SW480 (cell line): ENCODE data around the gene TUBA4B.
"Not testable (repeated sequence)": the region's sequence is repeated elsewhere in the genome, so short reads cannot be mapped to it uniquely, and the experiment has no call there.

Experiments
- DNase-seq: peaks from one replicate; pipeline ENCODE4 v3.0.0-alpha.2; 2016; ENCODE audit warnings: low spot score

Gene TUBA4B

DNA sequence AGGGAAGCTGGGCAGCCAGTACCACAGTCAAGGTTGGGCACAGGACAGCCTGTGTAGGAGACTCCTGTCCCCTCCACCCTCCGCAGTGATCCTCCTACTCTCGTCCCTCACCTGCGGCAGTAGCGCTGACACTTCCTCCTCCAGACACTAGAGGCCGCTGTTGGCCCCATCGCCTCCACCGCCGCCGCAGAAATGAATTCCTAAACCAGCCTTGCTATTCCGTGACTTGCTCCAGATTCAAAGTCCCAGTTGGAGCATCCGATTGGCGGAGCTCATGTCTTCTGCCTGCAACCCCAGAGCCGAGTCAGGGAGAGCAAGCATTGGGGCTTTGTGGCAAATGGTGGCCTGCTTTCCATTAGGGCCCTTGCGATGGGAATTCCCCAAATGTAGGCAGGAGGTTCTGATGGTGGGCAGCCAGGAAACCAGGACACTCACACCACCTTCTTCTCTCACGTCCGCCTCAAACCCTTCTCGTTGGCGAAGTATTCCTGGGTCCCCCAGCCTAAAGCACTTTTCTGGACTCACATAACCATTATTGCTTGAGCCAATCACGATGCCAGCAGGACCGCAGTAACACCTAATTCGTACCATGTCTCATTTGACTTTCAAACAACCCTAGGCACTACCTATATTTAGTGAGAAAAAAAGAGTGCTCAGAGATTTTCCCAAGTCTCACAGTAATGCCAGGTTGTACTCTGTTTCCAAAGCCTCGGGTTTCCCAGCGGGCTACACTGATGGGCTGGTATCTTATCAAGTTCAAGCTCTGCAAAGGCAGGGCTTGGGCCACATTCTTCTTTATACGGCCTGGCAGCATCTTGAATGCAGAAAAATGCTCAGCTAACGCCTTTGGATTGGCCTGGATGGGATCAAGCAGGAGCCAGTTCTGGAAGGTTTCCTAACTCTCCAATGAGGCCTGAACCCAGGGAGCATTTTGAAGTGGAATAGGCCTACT, 24.9 kb downstream of the TUBA4B start:
- DNase-seq = peak; percentile 76

DNA sequence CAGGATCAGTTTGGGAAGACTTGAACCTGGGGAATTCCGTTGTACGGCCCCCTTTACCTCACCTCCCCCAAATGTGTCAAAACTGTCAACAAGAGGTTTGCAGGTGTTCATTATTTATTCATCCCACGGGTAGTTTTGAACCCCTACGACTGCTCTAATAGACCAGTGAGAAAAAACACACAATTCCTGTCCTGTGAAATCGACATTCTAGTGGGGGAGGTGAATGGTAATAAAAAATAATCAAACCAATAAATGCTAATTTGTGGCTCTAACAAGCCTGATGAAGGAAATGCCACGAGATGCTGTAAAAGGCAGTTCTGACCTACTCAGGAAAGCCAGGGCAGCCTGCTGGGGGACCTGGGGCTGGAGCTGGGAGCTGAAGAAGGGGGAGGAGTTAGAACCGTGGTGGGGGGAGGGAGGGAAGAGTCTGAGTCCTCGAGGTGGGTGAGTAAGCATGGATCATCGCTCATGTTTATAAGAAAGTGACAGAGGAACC, 25.7 kb downstream of the TUBA4B start:
- no peak for DNase-seq

DNA sequence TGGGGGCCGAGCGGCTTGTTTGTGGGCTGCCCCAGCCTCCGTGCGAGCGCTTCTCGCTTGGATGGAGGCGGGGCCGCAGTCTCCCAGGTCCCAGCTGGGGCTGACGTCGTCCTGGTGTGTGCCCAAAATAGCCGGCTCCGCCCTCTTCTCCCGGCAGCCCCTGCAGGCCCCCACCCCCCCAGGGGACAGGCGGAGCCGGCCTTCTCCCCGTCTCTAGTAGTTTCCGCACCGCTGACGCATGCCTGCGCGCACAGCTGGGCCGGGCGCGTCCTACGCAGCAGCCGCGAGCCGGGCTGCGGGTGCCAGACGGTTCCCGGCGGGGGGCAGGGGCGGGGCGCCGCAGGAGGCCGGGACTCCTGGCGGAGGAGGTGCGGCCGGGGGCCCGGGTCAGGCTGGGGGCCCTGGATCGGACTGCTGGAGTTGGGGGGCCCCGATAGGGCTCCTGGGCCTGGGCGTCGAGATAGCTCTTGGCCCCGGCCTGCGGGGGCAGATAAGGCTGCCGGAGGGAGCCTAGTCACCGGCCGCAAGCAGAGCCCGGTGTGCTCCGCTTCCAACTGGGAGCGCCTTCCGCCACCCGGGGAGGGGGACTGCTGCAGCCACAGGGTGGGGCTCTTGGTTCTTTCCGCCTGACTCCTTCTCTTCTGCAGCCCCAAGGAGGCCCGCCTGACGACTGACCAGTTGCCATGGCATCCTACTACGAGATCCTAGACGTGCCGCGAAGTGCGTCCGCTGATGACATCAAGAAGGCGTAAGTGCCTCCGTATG, 26.3 kb downstream of the TUBA4B start, which contains the start of gene DNAJB2:
TSS of gene DNAJB2 (plus strand) at position 216 of the 765 bp plus-strand sequence. CDS start at position 684, 468 bp downstream.
- DNase-seq = peak; percentile 96

DNA sequence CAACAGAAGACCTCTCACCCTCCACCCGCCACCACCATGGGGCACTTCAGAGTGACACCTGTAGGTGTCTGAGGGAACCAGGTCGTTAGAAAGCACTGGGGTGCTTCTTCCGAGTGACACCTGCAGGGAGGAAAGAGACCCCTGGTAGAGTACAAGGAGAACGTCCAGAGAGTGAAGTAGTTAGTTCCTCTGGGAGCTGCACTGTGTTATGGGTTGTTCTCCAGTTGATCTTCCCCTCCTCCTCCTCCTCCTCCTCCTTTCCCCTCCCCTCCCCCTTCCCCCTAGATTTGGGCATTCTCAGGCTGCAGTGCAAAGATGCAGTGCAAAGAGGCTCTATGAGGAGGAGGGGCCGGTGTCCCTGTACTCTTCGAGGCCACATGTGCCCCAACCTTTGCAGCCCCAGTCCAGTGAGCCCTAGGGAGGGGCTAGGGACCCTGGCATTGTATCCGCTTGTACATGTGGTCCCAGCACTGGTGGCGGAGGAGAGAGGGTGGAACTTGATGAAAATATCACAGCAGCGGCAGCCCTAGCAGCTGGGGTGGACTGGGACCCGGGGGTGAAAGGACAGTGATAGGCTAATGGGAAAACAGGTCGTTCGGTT, 27.0 kb downstream of the TUBA4B start:
- DNase-seq = no peak

DNA sequence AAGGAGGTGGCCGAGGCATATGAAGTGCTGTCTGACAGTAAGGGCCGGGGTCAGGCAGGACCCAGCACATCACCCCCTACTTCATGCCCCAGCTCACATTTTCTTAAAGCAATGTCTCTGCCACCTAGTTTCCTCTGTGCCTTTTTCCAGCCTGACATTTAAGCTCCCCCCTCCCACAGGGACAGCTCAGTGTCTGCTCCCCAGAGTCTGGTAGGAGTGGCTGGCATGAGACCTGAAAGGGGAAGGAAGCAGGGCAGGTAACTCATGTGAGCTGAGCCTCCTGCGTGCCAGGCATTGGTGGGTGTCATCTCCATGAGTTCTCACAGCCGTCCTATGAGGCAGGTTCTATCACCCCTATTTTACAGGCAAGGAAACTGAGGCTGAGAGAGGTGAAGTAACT, 27.6 kb downstream of the TUBA4B start:
- no peak for DNase-seq

DNA sequence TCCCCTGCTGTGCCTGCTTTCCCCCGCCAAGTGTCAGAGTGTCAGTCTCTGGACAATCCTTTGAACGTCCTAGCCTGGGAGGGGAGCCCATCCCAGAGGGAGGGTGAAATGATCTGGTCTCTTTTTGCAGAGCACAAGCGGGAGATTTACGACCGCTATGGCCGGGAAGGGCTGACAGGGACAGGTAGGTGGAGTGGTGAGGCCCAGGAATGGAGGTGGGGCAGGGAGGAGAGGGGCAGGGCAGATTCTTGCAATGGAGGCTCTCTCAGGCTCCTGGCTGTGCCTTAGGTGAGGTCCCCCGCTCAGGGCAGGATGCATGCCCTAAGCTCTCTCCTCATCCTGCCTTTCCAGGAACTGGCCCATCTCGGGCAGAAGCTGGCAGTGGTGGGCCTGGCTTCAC, 28.5 kb downstream of the TUBA4B start:
- no peak for DNase-seq

DNA sequence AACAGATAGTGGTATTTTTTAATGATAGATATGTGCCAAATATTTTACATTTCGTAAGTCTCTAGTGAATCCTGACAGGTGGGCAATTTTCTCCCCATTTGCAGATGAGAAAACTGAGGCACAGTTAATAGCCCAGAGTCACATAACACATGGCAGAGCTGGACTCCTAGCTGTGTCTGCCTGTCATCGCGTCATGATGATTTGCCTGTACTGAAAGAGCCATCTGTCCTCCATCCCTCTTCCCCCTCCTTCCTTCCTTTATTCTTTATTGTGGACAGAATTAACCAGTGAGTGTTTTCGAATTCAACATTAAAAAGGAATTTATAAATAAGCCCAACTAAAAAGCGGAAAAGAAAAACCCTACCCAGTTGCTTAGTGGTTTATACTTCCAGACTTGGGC, 29.3 kb downstream of the TUBA4B start:
- no peak for DNase-seq

DNA sequence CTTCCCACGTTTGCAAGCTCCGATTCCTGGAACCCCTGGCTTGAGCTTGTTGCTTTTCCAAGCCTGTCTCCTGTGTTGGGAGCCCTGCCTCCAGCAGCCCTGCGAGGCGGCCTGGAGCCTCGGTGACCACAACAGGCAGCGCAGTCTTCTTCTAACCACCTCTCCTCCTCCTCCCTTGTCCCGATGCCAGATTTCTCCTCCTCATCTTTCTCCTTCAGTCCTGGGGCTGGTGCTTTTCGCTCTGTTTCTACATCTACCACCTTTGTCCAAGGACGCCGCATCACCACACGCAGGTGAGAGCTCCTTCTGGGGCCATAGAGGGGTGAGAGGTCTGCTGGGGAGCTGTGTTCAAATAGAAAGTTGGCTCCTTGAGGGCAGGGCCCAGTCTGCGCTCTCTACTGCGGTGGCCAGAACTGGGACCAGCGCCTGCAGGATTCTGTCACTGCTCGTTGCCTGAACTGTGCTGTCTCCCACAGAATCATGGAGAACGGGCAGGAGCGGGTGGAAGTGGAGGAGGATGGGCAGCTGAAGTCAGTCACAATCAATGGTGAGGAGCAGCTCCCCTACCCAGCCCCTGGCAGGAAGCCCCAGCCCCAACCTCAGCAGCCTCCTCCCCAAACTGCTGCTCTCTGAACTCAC, 30.0 kb downstream of the TUBA4B start:
- DNase-seq = no peak

DNA sequence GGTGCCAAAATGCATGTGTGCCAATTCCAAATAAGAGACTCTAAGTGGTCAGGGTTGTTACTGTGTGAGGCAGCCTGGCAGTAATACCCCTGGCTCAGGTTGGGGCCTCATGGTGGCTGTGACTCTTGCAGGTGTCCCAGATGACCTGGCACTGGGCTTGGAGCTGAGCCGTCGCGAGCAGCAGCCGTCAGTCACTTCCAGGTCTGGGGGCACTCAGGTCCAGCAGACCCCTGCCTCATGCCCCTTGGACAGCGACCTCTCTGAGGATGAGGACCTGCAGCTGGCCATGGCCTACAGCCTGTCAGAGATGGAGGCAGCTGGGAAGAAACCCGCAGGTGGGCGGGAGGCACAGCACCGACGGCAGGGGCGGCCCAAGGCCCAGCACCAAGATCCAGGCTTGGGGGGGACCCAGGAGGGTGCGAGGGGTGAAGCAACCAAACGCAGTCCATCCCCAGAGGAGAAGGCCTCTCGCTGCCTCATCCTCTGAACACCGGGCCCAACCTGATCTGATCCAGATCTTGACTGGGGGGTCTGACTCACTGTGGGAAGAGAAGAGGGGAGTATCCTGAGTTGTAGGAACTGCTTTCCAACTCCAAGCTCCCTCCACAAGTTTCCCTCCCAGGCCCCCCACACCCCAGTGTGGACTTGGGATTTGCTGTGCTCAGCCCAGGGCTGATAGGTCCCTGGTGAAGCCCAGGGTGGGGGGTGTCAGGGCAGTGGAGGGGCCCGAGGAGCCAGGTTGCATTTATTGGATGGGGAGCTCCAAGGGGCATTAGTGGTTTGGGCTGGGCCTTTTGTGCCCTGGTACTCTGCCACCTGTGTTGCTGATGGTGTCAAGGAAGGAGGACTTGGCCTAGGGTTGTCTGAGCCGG, 31.7 kb downstream of the TUBA4B start:
- DNase-seq = no peak

DNA sequence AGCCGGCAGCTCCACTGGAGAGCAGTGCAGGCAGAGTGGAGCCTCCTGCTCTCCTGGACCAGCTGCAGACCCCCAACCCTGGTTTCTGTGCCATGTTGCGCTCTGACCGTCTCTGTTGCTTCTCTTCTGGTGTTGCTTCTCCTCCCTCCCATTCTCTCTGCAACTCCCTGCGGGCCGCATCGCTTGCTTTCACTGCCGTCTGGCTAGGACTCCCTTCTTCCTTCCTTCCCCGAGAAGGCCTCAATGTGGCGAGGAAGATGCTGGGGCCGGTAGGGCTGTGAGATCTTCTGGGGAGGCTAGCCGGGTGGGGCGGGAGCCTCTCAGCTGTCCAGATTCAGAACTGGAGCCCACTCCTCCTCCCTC, 32.3 kb downstream of the TUBA4B start:
- no peak for DNase-seq

DNA sequence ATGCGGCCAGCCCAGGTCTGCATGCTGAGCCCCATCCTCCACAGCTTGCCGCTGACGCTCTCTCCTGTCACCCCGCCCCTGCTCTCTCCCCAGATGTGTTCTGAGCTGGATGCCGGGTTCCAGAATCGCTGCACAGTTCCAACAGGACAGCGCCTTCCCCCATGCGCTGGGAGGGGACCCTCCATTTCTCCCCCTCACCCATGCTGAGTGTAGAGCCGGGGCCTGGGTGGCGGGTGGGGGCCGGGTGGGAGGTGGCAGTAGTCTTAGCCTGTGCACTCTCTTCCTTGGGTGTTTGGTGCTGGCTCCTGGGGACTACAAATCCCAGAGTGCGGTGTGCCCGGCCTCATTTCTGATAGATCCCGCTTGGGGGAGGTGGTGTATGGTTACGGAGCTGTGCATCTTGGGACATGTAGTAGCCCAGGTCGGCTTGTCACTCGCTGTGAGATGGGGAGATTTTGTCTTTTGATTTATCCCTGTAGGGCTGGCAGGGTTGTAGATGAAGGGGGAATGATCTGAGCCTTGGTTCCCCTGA, 32.9 kb downstream of the TUBA4B start:
- peak; percentile 92 for DNase-seq

DNA sequence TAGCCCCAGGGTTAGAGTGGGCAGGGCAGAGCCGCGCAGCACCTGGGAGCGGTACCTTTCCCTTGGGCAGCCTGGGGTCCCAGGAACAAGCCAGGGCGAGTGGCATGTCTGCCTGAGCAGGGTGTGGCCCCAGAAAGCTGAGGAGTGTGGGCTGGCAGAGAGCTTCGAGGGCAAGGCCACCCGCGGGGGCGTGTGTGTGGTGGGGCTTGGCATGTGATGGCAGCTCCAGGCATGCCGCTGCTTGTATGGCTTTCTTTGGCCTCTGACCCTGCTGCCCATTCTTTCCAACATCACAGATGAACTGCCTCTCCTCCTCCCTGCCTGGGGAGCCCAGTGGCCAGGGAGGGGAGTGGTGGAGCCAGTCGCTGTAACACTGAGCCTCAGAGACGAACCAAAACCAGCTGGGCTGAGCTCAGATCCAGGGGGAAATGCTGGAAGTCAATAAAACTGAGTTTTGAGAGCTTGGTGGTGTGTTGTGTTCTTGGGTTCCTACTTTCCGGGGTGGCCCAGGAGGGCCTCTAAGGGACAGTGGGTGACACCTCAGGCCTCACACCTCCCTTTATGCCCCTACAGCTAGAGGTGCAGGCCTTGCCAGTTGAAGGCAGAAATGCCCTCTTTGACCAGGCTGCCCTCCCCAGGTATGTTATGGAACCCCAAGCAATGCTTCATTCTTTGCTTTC, 33.5 kb downstream of the TUBA4B start:
- DNase-seq = peak; percentile 88

DNA sequence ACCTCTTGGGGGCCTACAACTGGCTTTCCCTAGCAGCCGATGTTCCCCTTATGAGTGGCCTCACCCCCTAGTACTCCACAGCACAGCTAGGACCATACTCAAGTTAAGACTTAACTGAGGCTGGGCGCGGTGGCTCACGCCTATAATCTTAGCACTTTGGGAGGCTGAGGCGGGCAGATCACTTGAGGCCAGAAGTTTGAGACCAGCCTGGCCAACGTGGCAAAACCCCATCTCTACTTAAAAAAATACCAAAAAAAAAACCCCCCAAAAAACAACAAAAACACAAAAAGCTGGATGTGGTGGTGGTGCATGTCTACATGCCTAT, 34.0 kb downstream of the TUBA4B start:
- DNase-seq = not testable (repeated sequence)

DNA sequence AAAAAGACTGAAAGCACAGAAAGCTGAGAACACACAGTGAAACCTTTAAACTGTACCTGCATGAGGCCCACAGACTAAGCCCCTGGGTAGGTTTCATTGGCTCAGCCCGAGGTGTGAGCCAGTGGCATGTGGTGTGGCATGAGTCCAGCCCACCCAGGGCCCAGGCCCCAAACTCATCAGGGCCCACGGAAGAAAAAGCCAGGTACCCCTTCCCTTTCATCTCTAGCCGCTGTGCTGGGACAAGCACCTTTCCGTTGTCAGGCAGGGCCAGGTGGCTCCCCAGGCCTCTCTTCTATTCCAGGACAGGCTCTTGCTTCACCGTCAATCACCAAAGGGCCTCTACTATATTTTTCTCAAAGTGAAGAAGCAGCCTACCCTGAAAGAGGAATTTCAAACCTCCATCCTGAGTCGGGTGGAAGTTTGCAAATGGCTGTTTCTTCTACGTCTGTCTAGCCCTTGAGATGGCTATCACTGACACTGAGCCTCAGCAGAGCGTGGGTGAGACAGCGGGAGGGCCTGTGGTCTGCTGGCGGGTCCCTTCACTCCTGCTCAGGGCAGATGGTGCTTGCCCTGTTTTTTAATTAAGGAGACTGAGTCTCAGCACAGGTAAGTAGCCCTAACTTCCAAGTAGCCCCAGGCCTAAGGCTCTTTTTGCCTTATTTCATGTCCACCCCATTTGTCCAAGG, 34.7 kb downstream of the TUBA4B start:
- no peak for DNase-seq

DNA sequence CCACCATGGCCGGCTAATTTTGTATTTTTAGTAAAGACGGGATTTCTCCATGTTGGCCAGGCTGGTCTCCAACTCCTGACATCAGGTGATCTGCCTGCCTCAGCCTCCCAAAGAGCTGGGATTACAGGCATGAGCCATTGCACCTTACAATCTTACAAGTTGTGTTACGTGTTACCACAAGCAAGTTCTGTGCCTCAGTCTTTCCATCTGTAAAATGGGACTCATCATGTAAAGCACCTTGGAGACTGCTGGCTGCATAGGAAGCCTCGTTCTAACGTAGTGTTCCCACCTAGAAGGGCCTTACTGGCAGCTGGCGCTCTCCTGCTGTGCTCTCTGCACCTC, 36.1 kb downstream of the TUBA4B start:
- DNase-seq = no peak

DNA sequence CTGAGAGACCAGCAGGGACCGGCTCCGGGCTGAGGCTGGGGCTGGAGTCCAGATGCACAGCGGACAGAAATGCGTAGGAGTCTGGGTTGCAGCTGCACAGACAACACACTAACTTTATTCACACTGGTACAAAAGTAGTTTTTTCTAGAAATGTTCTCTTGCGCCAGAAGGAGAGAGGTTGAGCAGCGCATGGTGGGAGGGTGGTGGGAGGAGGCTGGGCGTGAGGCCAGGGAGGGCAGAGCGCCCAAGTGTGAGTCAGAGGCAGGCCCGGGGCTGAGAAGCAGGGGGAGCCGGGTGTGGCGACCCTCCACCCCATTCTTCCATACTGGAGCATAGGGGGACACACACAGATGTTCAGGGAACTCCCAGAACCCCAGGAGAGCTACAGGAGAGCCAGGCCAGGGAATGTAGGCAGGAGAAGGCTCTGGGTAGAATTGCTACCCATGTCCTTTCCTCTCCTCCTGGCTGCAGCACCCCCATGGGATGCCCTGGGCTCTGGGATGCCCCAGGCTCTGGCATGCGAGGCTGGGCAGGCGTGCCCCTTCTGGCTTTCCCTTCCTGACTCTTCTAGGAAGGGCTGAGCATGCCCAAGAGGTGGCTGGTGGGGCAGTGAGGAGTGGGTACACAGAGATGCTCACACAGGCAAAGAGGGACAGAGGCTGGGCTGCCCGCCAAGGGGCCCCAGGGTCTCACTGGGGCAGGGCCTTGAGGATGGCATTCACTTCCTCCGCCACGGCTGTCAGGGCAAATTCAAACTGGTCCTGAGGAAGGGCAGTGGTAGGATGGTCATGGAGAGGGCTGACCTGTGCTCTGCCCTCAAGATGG, 36.7 kb downstream of the TUBA4B start:
- no peak for DNase-seq

DNA sequence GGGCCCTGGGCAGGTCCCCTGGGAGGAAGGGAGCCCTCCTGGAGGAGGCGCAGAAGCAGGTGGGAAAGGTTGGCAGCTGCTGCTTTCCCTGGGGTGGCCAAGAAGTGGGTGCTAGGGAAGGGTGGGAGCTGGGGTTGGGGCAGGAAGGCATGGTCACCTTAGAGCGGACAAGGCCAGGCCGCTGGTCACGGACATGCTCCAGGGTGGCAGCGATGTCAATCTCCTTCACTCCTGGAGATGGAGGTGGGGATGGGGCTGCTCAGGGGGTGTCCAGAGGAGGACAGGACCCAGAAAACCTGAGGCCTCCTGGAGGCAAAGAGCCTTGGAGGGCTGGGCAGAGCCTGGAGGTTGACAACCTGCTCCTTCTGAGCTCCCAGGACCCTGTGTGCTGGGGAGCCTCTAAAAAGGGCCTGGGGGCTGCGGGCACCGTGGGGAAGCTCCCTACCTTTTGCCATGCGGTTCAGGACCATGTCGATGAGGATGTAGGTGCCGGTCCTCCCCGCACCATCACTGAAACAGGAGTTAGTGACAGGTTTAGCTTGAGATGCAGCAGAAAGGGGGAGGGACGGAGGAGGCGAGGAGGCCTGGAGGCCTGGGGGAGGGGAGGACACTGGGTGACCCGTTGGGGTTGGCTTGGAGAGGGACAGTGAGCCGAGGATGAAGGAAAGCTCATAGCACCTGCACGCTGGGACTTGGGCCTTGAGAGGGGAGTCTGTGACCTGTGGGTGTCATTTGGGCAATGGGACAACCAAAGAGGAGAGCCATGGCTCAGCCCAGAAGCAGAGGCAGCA, 37.5 kb downstream of the TUBA4B start:
- no peak for DNase-seq

DNA sequence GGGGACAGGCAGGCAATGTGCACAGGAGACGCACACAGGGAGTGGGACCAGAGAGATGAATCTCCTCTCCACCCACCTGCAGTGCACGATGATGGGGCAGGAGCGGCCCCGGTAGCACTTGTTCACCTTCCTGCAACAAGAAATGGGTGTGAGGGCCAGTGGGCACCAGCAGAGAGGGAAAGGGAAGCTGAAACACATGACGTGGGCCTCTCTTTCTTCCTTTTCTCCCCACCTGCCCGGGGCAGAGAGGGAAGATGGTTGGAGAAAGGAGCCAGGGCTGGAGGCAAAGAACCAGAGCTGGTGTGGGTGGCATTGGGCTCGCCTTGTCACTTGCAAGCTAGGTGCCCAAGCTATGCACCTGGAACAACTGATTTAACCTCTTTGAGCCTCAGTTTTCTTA, 38.4 kb downstream of the TUBA4B start:
- no peak for DNase-seq
